ENCODE data around the gene CCL19.
A peak's percentile ranks its signal among the peaks of the same experiment; 100 is the strongest.

The CCL19 gene

GRCh38 chr9:34664281-34665066 lies 26.6 kb downstream of the CCL19 start:
- peak in 51 of 56 donors; percentile 7 to 86 (median 53) for DNase-seq

GRCh38 chr9:34663303-34663605 lies 27.8 kb downstream of the CCL19 start:
- no peak for DNase-seq

DNA sequence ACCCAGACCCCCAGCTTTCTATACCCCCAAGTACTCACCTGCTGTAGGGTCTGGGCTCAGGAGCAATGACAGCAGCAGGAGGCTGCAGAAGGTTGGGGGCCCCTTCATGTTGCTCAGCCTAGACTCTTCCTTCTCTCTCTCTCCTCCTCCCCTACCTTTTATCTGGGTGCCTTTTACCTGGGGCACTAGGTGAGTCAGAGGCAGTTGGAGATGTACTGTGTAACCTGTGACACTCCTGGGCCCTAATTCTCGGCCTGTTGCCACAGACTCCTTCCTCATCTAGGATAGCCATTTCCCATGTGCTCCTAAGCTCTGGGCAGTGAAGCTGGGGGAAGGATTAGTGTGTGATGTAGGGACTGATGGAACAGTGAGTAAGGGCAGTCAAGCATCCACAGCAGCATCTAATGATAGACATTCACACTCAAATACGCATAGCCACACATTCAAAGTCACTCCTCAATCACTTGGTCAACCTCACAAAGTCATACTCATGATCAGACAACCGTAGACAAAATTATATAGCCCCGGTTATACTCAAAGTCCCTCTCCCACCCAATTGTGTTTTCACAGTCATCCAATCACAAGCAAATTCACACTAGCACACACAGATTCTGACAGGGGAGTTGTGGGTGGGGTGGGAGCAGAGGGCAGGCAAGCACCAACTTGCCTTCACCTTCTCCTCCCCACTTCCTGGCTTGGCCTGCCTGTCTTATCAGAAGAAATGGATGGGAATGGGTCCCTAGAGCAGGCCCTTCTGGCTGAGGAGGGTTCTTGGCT lies 28.4 kb downstream of the CCL19 start, which contains the start of gene CCL27:
CCL27 (minus strand) TSS at position 132 of the 777 bp plus-strand sequence; CDS start at position 108, 24 bp downstream.
- DNase-seq: no peak

DNA sequence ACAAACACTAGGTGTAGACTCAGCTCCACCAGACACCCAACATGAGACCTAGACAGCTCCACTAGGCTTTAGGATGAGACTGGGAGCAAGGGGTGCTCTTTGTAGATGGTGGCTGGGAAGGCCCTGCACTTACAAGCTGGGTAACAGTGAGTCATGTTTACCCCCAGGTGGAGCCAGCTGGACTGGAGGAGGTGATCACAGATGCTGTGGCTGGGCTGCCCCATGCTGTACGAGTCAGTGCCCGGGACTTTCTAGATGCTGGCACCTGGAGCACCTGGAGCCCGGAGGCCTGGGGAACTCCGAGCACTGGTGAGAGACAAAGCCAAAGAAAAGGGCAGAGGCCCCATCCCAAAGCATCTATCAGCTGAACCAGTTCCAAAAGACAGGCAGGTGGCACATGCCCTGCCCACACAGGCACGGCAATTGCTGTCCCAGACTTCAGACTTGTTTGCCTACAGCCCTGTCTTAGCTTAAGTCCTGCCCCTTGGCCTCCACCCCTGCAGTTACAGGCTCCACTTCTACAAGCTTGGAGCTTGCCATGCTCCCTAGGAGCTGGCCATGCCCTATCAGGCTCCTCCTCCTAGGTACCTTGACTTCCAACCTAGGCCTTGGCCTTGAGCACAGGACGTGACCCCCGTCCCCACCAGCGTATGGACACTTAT lies 31.4 kb downstream of the CCL19 start:
- no peak for DNase-seq

GRCh38 chr9:34658461-34658860 lies 32.6 kb downstream of the CCL19 start:
- DNase-seq: no peak

DNA sequence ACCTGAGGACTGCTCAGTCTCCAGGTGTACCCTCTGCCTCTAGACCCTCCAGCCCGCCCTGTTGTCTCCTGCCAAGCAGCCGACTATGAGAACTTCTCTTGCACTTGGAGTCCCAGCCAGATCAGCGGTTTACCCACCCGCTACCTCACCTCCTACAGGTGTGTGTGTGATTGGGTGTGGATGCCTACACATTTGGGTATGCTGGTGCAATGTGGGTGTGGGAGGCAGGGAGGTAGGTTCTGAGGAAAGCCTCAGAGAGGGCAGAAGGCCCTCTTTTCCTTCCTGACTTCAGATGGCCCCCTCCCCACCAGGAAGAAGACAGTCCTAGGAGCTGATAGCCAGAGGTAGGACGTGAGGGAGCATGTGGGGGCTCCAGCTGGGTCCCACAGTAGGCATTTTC lies 34.1 kb downstream of the CCL19 start:
- peak in 6 of 56 donors; percentile 2 to 15 (median 10) for DNase-seq

GRCh38 chr9:34655394-34655793 lies 35.7 kb downstream of the CCL19 start:
- DNase-seq: no peak

- peak in 53 of 56 donors; percentile 23 to 86 (median 68) for DNase-seq
Observed at GRCh38 chr9:34654323-34655051, 36.6 kb downstream of the CCL19 start.

GRCh38 chr9:34653151-34654072 lies 37.7 kb downstream of the CCL19 start:
- peak in 6 of 56 donors; percentile 5 to 28 (median 11) for DNase-seq

- peak in 1 of 56 donors; percentile 13 for DNase-seq
Observed at GRCh38 chr9:34652602-34653000, 38.5 kb downstream of the CCL19 start.

GRCh38 chr9:34651876-34652601 lies 39.0 kb downstream of the CCL19 start, which contains the start of gene IL11RA:
IL11RA (plus strand) TSS chr9:34652185; CDS start chr9:34655218, 3,033 bp downstream.
- DNase-seq: peak in 55 of 56 donors; percentile 27 to 91 (median 81)

GRCh38 chr9:34651321-34651720 lies 39.8 kb downstream of the CCL19 start:
- DNase-seq: peak in 1 of 56 donors; percentile 10

DNA sequence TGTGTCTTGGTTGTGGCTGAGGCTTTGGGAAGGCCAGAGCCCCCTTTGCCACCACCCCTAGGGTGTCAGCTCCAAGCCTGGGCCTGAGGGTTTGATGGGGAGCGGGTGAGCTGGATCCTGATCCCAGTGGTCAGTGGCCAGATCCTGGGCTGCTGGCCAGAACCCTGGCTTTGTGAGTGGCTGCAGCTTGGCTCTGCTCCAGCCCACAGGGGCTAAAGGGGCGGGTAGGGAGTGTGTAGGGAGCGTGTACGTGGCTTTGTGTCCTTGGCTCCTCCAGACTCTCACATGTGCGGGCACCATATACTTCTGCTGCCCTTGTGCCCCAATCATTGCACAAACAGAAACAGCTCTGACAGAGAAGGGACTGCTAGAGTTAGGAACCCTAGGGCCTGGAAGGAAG lies 40.3 kb downstream of the CCL19 start:
- DNase-seq: peak in 28 of 56 donors; percentile 3 to 69 (median 28)

GRCh38 chr9:34648673-34649072 lies 42.4 kb downstream of the CCL19 start:
- no peak for DNase-seq

DNA sequence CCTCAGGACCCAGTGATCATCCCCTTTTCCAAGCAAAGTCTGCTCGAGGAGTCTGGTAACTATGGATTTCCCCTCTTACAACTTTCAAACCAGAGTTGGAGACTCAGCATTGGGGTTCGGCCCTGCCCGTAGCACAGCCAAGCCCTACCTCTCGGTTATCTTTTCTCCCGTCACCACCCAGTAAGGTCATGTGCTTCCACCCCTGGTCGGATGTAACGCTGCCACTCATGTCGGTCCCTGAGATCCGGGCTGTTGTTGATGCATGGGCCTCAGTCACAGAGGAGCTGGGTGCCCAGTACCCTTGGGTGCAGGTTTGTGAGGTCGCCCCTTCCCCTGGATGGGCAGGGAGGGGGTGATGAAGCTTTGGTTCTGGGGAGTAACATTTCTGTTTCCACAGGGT lies 43.4 kb downstream of the CCL19 start:
- DNase-seq: no peak

GRCh38 chr9:34647084-34647403 lies 44.0 kb downstream of the CCL19 start:
- peak in 1 of 56 donors; percentile 29 for DNase-seq

DNA sequence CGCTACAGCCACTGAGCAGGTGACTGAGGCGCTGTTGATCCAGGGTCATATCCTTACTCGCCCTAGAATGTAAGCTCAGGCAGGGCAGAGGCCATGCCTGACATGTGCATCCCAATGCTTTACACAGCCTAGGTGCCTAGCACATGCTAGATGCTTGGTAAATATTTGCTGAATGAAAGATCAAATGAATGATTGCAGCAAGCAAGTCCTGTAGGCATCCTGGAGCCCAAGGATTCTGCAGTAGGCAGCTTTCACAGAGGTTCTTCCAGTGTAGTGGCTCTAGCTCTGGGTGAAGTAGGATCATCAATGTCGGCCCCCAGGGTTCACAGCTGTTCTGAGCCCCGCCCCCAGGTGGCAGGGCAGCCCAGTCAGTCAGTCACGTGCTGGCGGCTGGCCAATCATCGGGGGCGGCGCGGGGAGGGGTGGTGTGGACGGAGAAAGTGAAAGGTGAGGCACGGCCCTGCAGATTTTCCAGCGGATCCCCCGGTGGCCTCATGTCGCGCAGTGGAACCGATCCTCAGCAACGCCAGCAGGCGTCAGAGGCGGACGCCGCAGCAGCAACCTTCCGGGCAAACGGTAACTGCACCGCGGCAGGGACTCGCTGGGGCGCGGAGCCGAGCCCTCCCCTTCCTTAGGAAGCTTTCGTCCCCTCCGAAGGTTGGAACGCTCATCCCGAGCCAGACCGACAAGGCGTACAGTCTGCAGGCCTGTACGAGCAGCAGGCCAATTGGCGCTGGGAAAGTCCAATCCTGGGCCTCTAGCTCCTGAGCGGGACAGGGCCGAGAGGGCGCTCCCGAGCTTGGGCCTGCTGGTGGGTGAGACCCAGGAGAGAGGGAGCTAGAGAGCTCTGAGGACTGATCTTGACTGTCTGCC lies 44.6 kb downstream of the CCL19 start, which contains the start of gene GALT:
GALT (plus strand) TSS at position 465 of the 873 bp plus-strand sequence; CDS start at position 495, 30 bp downstream.
- DNase-seq: peak; percentile 33 to 98 (median 83)

- no peak for DNase-seq
Observed at GRCh38 chr9:34644766-34645314, 46.2 kb downstream of the CCL19 start.
